ENCODE results near the gene CYP2D6.
"Not testable (repeated sequence)": the region's sequence is repeated elsewhere in the genome, so short reads cannot be mapped to it uniquely, and the experiment has no call there.

The CYP2D6 gene

DNA sequence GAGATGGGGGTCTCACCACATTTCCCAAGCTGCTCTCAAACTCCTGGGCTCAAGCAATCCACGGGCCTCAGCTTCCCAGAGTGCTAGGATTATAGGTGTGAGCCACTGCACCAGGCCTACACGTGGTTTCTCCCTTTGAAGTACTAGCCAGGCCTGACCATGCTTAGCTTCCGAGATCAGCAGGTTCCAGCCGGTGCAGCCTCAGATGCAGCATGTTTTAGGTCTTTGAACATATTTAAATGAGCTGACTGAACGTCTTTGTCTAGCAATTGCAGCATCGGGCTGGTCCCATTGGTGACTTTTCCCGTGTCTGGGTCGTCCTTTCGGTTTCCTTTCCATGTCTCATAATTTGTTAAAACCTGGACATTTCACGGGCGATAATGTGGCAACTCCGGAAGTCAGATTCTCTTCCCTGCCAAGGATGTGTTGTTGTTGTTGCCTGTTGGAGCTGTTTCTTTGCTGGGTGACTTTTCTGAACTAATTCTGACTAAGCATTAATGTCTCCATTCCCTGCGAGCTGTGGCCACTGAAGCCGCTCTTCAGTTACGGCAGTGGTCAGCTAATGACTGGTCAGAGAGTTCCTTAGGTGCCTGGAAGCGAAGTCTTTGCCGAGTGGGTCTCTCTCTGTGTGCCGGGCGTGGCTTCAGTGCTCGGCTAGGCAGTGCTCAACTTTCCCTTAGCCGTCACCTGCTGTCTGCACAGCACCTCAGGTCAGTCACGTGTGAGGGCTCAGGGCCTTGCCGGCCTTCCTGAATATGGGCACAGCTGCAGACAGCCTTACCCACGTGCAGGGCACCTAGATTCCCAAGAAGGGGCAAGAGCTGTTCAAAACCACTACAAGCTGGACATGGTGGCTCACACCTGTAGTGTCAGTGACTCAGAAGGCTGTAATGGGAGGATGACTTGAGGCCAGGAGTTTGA, 3.8 kb upstream of the CYP2D6 start:
- DNase-seq, result no peak

DNA sequence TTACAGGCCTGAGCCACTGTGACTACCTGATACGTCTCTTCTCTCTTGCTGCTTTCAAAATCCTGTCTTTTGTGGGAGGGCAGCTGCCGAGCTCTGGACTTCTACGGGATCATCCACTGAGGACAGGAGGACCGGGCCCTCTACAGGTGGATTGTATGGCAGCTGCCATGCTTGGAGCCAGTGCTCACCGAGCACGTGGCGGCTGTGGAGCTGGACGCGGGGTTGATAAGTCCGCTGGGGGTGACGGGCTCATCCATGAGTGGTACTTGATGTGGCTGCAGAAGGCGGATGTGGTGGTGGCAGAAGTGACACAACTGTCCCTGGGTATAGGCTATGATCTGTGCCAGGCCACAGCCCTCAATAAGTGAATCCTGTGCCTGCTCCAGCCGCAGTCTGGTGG, 1.8 kb upstream of the CYP2D6 start:
- DNase-seq, result no peak

DNA sequence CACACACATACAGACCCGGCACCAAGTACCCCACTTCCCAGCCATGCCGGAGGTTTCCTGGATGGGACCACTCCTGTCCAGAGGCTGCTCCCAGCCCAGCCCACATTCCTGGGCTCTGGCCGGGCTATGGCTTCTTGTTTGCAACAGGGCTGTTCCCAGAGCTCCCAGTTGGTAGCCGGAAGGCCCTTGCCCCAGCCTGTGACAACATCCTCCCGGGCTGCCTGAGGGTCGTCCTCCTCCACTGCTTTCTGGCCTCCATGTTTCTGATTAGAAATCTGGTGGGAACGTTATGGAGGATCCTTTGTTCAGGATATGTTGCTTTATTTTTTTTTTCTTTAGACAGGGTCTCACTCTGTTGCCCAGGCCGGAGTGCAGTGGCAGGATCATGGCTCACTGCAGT, 952 bp upstream of the CYP2D6 start:
- no peak for DNase-seq

DNA sequence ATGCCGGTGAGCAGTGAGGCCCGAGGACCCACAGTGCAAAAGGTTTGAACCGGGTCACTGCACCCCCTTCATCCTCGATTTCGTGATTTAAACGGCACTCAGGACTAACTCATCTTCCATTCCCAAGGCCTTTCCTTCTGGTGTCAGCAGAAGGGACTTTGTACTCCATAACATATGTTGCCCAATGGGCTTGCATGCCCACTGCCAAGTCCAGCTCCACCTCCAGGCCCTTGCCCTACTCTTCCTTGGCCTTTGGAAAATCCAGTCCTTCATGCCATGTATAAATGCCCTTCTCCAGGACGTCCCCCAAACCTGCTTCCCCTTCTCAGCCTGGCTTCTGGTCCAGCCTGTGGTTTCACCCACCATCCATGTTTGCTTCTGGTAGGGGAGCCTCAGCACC, 428 bp downstream of the CYP2D6 start:
- DNase-seq, result not testable (repeated sequence)

DNA sequence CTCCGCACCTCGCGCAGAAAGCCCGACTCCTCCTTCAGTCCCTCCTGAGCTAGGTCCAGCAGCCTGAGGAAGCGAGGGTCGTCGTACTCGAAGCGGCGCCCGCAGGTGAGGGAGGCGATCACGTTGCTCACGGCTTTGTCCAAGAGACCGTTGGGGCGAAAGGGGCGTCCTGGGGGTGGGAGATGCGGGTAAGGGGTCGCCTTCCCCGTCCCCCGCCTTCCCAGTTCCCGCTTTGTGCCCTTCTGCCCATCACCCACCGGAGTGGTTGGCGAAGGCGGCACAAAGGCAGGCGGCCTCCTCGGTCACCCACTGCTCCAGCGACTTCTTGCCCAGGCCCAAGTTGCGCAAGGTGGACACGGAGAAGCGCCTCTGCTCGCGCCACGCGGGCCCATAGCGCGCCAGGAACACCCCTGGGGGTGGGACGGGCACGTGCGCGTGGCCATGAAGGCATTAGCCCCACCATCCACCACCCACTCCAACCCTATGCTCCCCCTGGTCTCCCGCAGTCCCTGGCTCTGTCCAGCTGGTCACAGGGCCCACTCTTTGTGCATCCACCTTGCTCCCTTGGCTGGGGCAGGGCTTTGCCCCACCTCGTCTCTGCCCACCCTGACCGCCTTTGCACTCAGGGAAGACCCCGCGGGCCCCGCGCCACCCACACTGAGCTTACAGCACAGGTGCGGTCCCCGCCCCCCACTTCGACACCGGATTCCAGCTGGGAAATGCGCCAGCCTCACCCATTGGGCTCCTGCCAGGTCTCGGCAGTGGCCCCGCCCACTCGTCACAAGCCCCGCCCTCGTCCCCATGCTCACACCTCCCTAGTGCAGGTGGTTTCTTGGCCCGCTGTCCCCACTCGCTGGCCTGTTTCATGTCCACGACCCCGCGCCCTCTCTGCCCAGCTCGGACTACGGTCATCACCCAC, 1.6 kb downstream of the CYP2D6 start:
- DNase-seq, result not testable (repeated sequence)

DNA sequence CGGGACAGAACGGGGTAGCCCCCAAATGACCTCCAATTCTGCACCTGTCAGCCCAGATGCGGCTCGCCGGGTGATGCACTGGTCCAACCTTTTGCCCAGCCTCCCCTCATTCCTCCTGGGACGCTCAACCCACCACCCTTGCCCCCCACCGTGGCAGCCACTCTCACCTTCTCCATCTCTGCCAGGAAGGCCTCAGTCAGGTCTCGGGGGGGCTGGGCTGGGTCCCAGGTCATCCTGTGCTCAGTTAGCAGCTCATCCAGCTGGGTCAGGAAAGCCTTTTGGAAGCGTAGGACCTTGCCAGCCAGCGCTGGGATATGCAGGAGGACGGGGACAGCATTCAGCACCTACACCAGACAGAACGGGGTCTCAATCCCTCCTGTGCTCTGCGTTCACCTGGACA, 2.6 kb downstream of the CYP2D6 start:
- not testable (repeated sequence) for DNase-seq

DNA sequence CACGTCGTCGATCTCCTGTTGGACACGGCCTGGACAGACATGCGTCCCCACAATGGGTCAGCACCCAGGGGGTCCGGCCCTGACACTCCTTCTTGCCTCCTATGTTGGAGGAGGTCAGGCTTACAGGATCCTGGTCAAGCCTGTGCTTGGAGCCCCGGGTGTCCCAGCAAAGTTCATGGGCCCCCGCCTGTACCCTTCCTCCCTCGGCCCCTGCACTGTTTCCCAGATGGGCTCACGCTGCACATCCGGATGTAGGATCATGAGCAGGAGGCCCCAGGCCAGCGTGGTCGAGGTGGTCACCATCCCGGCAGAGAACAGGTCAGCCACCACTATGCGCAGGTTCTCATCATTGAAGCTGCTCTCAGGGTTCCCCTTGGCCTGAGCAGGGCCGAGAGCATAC, 3.0 kb downstream of the CYP2D6 start:
- no peak for DNase-seq

DNA sequence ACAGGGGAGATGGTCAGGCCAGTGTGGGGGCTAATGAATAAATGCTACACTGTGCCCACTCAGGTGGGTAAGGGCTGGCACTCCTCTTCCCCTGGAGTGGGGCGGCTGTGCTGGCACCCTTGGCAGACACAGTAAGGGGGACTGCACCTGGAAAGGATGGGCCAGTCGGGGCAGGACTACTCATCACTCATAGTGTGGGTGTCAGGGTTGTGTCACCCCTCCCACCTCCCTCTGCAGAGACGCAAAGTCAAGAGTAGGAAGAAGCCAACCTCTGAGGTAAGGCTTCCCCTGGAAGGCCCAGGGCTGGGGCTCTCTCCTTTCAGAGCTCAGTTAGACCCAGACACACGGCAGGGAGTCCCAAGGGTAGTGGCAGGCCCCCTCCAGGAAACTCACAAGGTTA, 7.1 kb downstream of the CYP2D6 start:
- not testable (repeated sequence) for DNase-seq

DNA sequence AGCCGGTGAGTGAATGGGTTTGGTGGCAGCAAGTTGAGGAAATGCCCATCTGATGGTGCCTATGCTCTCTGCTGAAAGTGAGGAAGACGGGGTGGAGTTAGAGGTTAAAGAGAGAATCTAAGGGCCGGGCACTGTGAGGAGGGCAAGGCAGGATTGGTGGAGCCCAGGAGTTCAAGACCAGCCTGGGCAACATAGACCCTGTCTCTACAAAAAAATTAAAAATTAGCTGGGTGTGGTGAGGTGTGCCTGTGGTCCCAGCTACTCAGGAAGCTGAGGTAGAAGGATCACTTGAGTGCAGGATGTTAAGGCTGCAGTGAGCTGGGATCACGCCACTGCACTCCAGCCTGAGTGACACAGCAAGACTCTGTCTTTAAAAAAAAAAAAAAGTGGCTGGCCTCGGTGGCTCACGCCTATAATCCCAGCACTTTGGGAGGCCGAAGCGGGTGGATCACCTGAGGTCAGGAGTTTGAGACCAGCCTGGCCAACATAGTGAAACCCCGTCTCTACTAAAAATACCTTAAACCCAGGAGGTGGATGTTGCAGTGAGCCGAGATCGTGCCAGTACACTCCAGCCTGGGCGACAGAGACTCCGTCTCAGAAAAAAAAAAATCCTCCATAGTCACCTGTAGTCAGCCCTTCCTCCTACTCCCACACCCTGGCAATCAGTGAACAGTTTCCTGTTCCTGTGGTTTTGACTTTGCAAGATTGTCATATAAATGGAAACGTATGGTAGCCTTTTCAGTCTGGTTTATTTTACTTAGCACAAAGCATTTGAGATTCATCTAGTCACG, 10.2 kb downstream of the CYP2D6 start:
- DNase-seq, result not testable (repeated sequence)

DNA sequence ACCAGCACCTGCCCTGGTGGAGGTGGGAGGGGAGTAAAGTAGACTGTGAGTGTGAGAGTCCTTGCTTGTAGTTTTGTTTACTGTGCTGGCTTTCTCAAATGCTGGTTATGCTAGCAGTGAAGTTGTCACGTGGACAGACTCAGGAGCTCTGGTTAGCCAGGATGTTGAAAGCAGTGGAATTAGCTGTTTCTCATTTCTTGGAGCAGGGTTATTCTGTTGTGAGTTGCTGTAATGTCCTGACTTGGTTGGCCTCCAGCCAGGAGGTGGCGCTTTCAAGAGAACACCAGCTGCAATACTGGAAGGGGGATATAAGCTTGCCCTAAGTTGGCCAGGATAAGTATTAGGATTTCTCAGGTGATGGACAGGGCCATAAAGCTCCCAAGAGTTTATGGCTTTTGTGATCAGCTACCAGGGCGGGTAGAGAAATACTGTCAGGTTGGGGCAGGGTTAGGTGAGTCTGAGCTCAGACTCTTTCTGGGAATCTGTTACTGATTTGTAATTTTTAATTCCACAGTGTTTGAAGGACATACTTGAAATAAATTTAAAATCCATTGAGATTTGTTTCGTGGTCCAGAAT, 13.7 kb downstream of the CYP2D6 start:
- no peak for DNase-seq

DNA sequence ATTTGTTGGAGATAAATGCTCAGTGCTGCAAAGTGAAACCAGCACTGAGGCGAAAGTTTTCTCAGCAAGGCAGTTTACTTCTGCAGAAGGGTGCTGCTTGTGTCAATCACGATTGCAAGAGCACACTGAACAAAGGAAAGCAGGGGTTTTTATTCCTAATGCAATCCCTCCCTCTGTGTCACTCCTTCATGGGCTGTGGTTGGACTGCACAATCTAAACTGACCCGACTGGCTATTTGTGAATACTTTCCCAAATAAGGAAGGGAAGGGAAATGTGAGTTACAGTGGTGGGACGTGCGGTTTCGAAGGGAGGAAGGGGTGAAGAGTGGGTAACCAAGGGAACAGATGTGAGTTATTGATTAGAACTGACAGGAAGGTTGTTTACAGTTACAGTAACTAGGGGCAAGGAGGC, 15.2 kb downstream of the CYP2D6 start:
- DNase-seq, result not testable (repeated sequence)

DNA sequence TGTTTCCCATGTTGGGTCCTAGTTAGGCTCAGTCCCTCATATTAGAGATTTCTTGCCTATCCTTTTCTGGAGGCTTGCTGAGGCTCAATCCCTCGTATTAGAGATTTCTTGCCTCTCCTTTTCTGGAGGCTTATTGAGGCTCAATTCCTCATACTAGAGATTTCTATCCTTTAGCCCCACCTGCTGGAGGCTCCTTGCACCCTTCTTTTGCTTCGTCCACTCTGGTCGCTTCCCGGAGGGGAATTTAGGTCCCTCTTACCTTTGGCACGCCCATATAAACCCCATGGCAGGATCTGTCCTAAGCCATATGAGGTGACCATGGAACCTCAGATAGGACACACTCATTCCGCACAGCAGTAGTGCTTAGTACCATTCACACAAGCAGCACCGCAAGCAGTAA, 15.9 kb downstream of the CYP2D6 start:
- peak; percentile 7 for DNase-seq

DNA sequence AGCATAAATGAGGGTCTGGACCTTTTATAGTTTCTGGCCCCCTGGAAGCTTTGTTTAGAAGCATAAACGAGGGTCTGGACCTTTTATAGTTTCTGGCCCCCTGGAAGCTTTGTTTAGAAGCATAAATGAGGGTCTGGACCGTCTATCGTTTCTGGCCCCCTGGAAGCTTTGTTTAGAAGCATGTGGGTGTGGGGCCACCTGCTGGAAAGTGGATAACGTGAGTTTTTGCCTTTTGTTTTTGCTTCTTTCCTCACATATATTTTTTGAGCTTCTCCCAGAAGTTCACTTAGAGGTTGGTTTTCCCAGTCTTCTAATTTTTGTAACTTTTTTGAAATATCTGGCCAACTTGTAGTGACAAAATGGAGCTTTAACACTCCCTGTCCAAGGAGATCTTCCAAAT, 17.8 kb downstream of the CYP2D6 start:
- not testable (repeated sequence) for DNase-seq

DNA sequence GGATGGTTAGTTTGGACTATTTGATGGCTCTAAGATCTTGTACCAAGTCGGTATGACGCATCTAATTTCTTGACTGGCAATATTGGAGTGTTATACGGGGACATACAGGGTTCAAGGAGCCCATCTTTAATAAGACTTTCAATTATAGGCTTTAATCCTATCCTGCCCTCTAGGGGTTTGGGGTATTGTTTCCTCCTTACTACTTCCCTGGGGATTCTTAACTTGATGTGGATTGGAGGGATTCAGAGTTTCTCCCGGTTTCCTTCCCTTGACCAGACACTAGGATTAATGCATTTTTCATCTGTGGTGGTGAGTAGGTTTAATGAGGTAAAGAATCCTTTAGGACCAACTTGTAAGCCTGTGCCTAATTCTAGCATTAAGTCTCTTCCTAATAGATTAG, 18.8 kb downstream of the CYP2D6 start:
- no peak for DNase-seq

DNA sequence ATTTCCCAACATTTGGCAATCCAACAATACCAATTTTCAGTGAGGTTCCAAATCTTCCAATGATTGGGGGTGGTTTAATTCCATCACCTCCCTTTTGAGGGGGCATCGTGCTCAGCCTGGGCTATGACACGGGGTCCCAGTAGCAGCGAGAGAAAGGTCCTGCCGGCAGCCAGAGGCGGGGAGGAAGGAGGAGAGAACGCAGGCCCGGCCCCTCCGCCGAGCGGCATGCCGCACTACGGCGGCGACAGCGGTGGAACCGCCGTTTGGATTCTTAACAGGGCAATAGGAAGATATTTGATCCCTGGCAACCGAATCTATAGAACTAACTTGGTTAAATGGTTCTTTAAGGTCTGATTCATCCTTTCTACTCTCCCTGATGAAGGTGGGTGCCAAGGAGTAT, 21.8 kb downstream of the CYP2D6 start:
- no peak for DNase-seq

DNA sequence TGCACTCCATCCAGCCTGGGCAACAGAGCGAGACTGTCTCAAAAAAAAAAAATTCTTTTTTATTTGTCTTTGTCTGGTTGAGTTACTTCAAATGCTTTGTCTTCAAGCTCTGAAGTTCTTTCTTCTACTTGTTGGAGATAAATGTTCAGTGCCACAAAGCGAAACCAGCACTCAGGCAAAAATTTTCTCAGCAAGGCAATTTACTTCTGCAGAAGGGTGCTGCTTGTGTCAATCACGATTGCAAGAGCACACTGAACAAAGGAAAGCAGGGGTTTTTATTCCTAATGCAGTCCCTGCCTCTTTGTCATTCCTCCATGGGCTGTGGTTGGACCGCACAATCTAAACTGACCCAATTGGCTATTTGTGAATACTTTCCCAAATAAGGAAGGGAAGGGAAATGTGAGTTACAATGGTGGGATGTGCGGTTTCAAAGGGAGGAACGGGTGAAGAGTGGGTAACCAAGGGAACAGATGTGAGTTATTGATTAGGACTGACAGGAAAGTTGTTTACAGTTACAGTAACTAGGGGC, 26.2 kb downstream of the CYP2D6 start:
- DNase-seq, result not testable (repeated sequence)

DNA sequence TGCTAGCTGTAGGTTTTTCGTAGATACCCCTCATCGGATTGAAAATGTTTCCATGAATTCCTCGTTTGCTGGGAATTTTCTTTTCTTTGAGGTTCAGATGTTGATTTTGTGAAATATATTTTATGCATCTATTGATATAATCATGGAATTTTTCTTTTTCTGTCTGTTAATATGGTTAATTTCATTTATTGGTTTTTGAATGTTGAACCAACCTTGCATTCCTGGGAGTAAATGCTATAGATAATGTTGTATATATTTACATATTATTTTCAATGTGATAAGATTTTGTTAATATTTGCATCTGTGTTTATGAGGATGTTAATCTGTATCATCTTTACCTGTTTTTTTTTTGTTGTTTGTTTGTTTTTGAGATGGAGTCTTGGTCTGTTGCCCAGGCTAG, 29.4 kb downstream of the CYP2D6 start:
- no peak for DNase-seq

DNA sequence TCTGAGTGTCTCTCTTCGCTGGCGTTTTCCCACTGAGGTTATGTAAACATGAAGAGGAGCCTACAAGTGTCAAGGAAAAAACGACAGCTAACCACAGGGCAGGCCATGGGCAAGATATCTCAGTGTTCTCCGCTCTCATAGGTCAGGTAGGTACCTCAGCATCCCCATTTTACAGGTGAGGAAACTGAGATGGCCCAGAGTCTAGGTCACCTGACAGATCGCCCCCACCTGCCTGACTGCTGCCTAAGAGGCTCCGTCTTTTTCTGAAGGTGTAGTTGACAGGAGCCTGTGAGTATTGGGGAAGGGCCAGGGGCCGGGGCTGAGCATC, 39.2 kb downstream of the CYP2D6 start:
- no peak for DNase-seq

DNA sequence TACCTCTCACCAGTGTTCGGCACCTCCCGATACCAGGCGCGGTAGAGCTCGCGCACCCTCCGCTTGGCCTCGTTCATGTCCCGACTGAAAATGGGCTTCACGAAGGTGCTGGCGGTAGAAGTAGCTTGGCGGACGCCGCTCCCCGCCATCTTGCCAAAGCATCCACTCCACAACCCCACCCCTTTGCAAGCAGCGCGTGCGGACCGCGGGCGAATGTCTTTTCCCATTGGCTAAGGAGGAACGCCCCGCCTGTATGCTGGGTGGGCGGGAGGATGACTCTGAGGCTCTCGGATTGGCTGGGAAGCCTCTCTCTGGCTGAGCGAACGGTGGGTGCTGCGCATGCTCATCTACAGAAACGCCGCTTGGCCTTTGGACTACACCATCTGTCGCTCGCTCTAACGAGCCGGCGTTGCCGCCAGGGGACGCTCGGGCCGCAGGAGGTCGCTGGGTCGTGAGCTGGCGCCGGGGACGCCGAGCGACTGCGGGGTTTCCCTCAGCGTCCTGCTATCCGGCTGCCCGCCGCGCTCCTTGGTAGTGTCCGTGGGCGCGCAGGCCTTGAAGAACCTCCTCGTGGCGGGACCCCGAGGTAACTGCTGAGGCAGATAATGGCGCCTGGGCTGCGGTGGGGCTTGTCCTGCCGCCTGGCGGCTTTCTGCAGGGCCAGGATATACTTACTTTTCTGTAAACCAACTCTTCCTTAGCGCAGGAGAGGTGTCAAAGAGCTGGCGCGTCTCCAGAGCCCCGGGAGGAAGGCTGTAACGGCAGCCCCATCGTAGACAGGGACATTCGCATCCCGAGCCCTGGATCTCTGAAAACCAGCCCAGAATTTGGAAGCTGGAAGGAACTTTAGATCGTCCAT, 39.8 kb downstream of the CYP2D6 start, which contains the start of gene NDUFA6:
Gene NDUFA6 (minus strand): TSS at position 177 of the 859 bp plus-strand sequence. CDS start 28 bp downstream, at position 149.
- peak; percentile 99 for DNase-seq

DNA sequence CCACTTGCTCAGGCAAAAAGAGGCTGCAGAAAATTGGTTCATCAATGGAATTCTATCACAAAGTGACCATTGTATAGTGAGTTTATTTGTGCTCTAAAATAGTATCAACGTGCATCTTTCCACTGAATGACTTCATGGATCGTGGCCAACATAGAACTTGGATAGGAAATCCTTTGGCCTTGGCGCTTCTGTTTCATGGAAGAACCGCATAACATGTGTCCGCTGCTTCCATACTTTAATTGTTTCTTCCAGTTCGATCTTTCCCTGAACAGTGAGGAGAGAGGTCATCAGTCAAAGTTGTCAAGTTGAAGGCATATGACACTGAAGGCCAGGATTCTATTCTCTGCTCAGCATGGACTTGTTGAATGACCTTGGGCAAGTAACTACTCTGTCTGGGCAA, 44.6 kb downstream of the CYP2D6 start:
- no peak for DNase-seq

DNA sequence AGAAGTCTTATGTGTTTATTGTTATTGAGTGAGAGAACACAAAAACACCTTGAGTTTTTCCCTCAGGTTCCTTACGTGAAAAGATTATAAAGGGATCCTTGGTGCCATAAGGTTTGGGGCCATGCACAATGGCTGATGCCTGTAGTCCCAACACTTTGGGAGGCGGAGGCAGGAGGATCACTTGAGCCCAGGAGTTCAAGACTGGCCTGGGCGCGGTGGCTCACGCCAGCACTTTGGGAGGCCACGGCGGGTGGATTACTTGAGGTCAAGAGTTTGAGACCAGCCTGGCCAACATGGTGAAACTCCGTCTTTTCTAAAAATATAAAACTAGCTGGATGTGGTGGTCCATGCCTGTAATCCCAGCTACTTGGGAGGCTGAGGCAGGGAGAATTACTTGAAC, 45.7 kb downstream of the CYP2D6 start:
- DNase-seq, result no peak

All from fibroblast of skin of scalp (primary cell).